ENCODE data around the gene MYBPC1. TPM values are rescaled to one million over a fixed set of nuclear protein-coding genes. Genes with fewer than 3 reads are reported as not detected.

The MYBPC1 gene
- total and polyA plus RNA-seq, 2 experiments from 2014 or later = 0.18 TPM; not detected in 1

- no peak overlapping the region for H3K4me3 ChIP-seq
- H4K20me1 ChIP-seq (replicated peaks; ENCODE audit: insufficient read depth) = no peaks in the 10 kb centered on the region
- peaks cover 8% of the 10 kb centered on the region for H3K4me1 Mint-ChIP-seq
- H3K9me3 Mint-ChIP-seq = no peaks in the 10 kb centered on the region
- H3K4me1 ChIP-seq (ENCODE audit: insufficient read depth) = no peaks in the 10 kb centered on the region; the same call in 1 of the 2 replicates
- H3K36me3 Mint-ChIP-seq (ENCODE audit: low read depth) = no peaks in the 10 kb centered on the region
- no peaks in the 10 kb centered on the region for H3K36me3 ChIP-seq (ENCODE audit: insufficient read depth)
- no peak overlapping the region for H3K27ac ChIP-seq (ENCODE audit: low read depth)
- H3F3A ChIP-seq (replicated peaks; ENCODE audit: low read depth) = no peaks in the 10 kb centered on the region
- TF ChIP-seq ZNF331 (CRISPR knock-in tag; IDR thresholded peaks at IDR 0.05; ENCODE audit: low read depth) (no peak), NANOG (IDR thresholded peaks at IDR 0.05; ENCODE audit: borderline replicate concordance) (no peak), ZNF114 (CRISPR knock-in tag; IDR thresholded peaks at IDR 0.05) (no peak), ETS1 (IDR thresholded peaks at IDR 0.05) (no peak), STAT1 (IDR thresholded peaks at IDR 0.05; ENCODE audit: unreplicated experiment) (no peak), ZNF462 (CRISPR knock-in tag; IDR thresholded peaks at IDR 0.05) (no peak), CREB1 (CRISPR knock-in tag; IDR thresholded peaks at IDR 0.05; ENCODE audit: low read depth) (no peak), JUNB (IDR thresholded peaks at IDR 0.05; ENCODE audit: unreplicated experiment) (no peak), CTCF (conservative IDR thresholded peaks at IDR 0.05; ENCODE audit: low read depth in 2 of 2) (no peak), REST (IDR thresholded peaks at IDR 0.05; ENCODE audit: unreplicated experiment) (no peak), POLR2AphosphoS5 (IDR thresholded peaks at IDR 0.05; ENCODE audit: low read depth) (no peak), EZH2 (IDR thresholded peaks at IDR 0.05; ENCODE audit: low read depth, unreplicated experiment) (no peak), EZH2phosphoT487 (IDR thresholded peaks at IDR 0.05; ENCODE audit: unreplicated experiment) (no peak)
- H3K4me2 ChIP-seq = no peak overlapping the region
- DNase-seq (ENCODE audit: low spot score) = no peak
- no peaks in the 10 kb centered on the region for H3K9me2 ChIP-seq (ENCODE audit: insufficient read depth)
- no peaks in the 10 kb centered on the region for H3K27me3 Mint-ChIP-seq (ENCODE audit: insufficient read depth, low read depth, poor library complexity)
- no peak overlapping the region; the same call in 1 of the 2 replicates for H3K27ac Mint-ChIP-seq
- ATAC-seq = no peak
- no peak overlapping the region for H3K4me3 Mint-ChIP-seq
- no peaks in the 10 kb centered on the region for H3K79me2 ChIP-seq (replicated peaks; ENCODE audit: insufficient read depth)
- H3K27me3 ChIP-seq (ENCODE audit: insufficient read depth) = no peaks in the 10 kb centered on the region
- H2AFZ ChIP-seq = peak overlapping the region; percentile 83
These were observed 76.5 kb downstream of the MYBPC1 start for GRCh38 chr12:101671157-101671791.

All from GM23338 (cell line).